Measurements from ENCODE around the gene WDR37. TPM values are rescaled to one million over a fixed set of nuclear protein-coding genes. Genes with fewer than 3 reads are reported as not detected.
"Not testable (repeated sequence)": the region's sequence is repeated elsewhere in the genome, so short reads cannot be mapped to it uniquely, and the experiment has no call there.

WDR37 gene
- total and polyA plus RNA-seq, 12 donors, result 6.8 to 36.5 (median 31.4) TPM

GRCh38 chr10:1009071-1009494 lies 47.1 kb upstream of the WDR37 start:
- intact Hi-C loops (cut with DNase I), result no loop called here
- no peak for DNase-seq

GRCh38 chr10:1009947-1010346 lies 46.2 kb upstream of the WDR37 start:
- H3K9me3 ChIP-seq; ATAC-seq; H3K4me1 ChIP-seq; H3K4me3 ChIP-seq; DNase-seq; H3K27ac ChIP-seq; intact Hi-C loops (cut with DNase I); H3K27me3 ChIP-seq: not testable (repeated sequence)
- 60 to 68% methylated on average over 7 to 8 of the region's 8 CpGs for WGBS, 2 donors
- peaks cover 3 to 100% (median 84%) of the 10 kb centered on the region in 9 donors for H3K36me3 ChIP-seq

More at GRCh38 chr10:1009071-1009494, 47.1 kb upstream of the WDR37 start:
- ATAC-seq, result no peak
- H3K36me3 ChIP-seq, result peaks cover 6 to 100% (median 86%) of the 10 kb centered on the region in 9 donors
- WGBS, 2 donors, result 74 to 83% methylated on average over 9 of the region's 9 CpGs
- H3K9me3 ChIP-seq, result no peaks in the 10 kb centered on the region
- TF ChIP-seq, protein P1, sequence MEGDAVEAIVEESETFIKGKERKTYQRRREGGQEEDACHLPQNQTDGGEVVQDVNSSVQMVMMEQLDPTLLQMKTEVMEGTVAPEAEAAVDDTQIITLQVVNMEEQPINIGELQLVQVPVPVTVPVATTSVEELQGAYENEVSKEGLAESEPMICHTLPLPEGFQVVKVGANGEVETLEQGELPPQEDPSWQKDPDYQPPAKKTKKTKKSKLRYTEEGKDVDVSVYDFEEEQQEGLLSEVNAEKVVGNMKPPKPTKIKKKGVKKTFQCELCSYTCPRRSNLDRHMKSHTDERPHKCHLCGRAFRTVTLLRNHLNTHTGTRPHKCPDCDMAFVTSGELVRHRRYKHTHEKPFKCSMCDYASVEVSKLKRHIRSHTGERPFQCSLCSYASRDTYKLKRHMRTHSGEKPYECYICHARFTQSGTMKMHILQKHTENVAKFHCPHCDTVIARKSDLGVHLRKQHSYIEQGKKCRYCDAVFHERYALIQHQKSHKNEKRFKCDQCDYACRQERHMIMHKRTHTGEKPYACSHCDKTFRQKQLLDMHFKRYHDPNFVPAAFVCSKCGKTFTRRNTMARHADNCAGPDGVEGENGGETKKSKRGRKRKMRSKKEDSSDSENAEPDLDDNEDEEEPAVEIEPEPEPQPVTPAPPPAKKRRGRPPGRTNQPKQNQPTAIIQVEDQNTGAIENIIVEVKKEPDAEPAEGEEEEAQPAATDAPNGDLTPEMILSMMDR (IDR thresholded peaks at IDR 0.05), result no peak
- H3K4me3 ChIP-seq, result no peak overlapping the region
- no peaks in the 10 kb centered on the region for H3K27me3 ChIP-seq
- no peak overlapping the region for H3K27ac ChIP-seq
- H3K4me1 ChIP-seq, result no peaks in the 10 kb centered on the region

GRCh38 chr10:1010703-1011102 lies 45.5 kb upstream of the WDR37 start:
- no peak overlapping the region for H3K27ac ChIP-seq
- TF ChIP-seq, protein P1 (IDR thresholded peaks at IDR 0.05), result no peak
- H3K27me3 ChIP-seq, result no peaks in the 10 kb centered on the region
- no peaks in the 10 kb centered on the region for H3K4me1 ChIP-seq
- intact Hi-C loops (cut with DNase I), result no loop called here
- ATAC-seq, result no peak
- no peaks in the 10 kb centered on the region for H3K9me3 ChIP-seq
- H3K36me3 ChIP-seq, result peaks cover 3 to 100% (median 80%) of the 10 kb centered on the region in 9 donors
- DNase-seq, result no peak
- 92 to 93% methylated on average over 7 of the region's 7 CpGs for WGBS, 2 donors
- H3K4me3 ChIP-seq, result no peak overlapping the region

DNA sequence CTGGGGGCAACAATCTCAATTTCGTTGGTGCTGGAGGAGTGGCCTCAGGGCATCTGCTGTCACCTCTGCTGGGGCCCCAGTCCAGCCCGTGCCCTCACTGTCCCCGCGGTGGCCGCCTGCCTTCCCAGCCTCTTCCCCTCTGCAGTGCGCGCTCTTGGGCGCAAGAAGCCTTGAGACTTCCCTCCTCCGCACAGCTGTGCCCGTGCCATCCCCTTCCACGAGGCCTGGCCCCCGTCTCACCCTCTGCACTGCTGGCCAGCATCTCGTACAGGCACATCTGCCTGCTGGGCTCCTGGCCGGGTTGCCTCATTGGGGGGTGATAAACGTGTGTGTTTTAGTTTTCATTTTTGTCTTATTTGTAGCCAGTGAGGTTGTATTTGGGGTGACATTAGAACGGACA lies 44.5 kb upstream of the WDR37 start:
- Histone ChIP-seq H3K4me1 (no peaks in the 10 kb centered on the region), H3K27me3 (no peaks in the 10 kb centered on the region), H3K36me3 (peaks cover 3 to 100% (median 79%) of the 10 kb centered on the region in 9 donors), H3K9me3 (no peaks in the 10 kb centered on the region), H3K27ac (no peak overlapping the region), H3K4me3 (no peak overlapping the region)
- WGBS, 2 donors, result 95% methylated on average over 16 of the region's 16 CpGs
- DNase-seq (no peak), ATAC-seq (peak in 1 of 8 donors; percentile 33)
- TF ChIP-seq, protein P1 (IDR thresholded peaks at IDR 0.05), result no peak
- intact Hi-C loops (cut with DNase I), result no loop called here

DNA sequence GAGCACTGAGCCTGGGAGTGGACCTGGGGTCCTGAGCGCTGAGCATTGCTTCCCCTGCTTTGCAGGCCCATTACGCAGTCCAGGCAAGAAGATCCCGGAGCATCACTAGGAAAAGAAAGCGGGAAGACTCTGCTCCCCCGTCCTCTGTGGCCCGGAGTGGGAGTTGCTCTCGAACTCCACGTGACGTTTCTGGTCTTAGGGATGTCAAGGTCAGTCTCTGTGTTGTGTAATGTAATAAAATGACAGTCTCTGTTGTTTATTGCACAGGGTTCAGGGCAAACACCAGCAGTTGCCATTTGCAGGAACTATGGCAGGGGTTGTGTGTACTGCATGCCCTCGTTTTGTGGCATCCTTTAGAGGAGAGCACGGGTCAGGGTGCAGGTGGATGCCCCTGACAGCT lies 40.5 kb upstream of the WDR37 start:
- Histone ChIP-seq H3K27me3 (no peaks in the 10 kb centered on the region), H3K4me3 (no peak overlapping the region), H3K9me3 (no peaks in the 10 kb centered on the region), H3K36me3 (peaks cover 0 to 95% (median 62%) of the 10 kb centered on the region in 9 donors), H3K27ac (no peak overlapping the region), H3K4me1 (no peaks in the 10 kb centered on the region)
- ATAC-seq, result no peak
- intact Hi-C loops (cut with DNase I), result no loop called here
- no peak for DNase-seq
- TF ChIP-seq, protein P1 (IDR thresholded peaks at IDR 0.05), result no peak
- 93 to 97% methylated on average over 11 of the region's 11 CpGs for WGBS, 2 donors
